Forelimb muscle (tissue), 1 donor: ENCODE measurements around the gene PDE6B. TPM values are rescaled to one million over a fixed set of nuclear protein-coding genes. Genes with fewer than 3 reads are reported as not detected.

ENCODE experiments used
- DNase-seq: peaks from one replicate; pipeline ENCODE4 v3.0.0-alpha.2; 2013; ENCODE audit warnings: low read depth
- polyA plus RNA-seq: library from polyadenylated mRNA; unstranded; fragments of 120-200 nt; gene quantifications from one replicate; pipeline ENCODE4 v1.2.1, GENCODE V29; 2013; ENCODE audit not compliant: insufficient read length

PDE6B gene
- polyA plus RNA-seq, 1 donor = 16.1 TPM

DNA sequence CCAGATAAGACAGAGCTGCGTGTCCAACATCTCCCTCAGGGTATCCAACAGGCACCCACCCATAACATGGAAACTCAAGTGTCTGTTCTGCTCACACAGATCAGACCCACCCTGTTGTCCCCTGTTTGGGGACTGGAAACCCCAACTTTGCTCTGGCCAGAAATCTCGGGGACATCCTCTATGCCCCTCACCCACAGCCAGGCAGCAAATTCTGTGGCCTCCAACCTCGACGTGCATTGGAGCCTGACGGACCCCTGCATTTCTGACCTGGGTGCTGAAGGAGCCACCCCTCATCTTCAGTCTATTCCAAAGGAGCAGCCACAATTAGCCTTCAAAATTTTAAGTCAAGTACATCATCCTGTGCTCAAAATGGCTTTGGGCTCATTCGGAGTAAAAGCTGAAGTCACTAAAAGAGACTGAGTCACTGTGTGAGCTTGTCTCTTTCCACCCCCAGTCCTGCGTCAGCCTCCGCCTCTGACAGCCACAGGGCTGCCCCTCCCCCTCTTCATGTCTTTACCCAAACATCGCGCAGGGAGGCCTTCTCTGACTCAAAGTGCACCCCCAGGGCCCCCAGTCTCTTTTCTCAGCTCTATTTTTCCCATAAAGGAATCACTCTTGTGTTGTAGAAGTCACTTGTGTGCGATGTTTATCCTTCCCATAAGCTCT is 24.4 kb upstream of the PDE6B start:
- no peak for DNase-seq

DNA sequence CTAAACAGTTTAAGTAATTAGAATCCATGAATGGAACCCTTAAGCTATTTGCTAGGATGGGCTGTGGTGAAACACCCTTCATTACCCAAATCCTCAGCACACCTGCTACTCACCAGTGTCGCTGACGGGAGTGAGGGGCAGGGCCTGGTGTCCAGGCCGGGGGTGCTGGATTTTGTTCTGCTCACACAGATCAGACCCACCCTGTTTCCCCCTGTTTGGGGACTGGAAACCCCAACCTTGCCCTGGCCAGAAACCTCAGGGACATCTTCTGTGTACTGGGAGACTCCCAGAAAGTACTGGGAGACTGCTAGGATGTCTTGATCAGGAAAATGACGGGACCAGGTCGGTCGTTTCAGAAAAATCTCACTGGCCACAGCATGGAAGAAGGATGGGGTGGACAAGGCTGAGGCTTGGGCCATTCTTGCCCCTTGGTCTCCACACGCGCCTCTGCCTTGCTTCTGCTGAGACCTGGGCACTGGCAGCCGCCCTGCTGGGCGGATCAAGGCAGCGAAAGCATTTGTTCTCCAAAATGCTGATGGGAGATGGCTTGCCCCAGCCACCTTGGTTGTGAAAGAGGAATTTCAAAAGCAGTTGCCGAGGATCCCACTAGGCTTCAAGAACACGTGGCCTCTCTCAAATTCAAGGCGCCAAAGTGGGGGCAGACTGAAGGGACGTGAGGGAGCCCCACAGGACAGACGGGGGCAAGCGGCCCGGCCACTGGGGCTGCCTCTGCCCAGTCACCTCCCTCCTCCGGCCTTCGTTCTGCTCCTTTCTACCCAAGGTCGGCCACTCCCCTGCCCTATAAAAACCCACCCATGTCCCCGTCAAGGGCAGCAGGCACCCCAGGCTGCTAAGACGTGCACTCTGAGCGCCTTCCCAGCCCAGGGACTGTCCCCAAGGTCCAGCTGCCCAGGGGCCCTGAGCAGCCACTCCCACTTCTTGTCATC is 23.5 kb upstream of the PDE6B start:
- DNase-seq = no peak

DNA sequence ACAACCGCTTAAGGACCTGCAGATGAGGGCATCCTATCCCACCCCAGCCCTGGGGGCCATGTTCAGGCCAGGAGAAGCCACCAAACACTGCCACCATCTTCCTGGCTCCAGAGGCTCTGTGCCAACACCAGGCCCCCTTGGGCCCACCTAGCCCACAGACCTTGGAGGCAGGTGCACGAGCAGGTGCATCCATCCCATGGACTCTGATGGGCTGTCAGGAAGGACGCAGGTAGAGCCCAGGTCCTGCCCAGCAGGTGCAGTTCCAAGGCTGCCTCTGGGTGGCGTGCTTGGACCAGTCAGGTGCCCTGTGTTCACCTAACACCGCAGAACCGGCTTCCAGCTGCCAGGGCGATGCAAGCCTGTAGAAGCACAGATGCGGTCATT is 22.8 kb upstream of the PDE6B start:
- no peak for DNase-seq

DNA sequence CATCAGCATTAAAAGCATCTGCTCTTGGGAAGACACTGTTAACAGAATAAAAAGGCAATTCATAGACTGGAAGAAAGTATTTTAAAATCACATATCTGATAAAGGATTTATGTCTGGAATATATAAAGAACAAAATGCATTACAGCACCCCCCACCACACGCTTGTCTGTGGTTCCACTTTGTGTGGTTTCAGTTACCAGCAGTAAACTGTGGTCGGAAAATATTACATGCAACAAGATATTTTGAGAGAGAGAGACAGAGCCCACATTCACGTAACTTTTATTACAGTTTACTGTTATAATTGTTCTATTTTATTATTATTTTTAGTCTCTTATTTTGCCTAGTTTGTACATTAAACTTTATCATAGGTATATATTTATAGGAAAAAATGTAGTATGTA is 21.2 kb upstream of the PDE6B start:
- DNase-seq = no peak

DNA sequence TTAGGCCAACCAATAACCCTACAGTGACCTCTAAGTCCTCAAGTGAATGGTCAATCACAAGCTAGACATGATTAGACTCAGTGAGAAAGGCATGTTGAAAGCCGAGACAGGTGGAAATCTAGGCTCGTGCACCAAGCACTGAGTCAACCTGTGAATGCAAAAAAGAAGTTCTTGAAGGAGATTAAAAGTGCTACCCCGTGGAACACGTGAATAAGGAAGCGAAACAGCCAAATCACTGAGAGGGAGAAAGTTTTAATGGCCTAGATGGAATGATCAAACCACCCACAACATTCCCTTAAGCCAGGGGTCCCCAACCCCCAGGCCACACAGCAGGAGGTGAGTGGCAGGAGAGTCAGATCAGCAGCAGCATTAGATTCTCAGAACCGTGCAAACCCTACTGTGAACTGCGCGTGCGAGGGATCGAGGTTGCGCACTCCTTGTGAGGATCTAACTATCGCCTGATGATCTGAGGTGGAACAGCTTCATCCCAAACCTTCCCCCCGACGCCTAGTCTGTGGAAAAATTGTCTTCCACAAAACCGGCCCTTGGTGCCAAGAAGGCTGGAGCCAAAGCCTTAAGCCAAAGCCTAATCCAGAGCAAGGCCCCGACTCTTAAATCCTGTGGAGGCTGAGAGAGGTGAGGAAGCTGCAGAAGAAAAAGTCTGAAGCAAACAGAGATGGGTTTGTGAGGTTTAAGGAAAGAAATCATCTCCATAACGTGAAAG is 19.5 kb upstream of the PDE6B start:
- DNase-seq = no peak

DNA sequence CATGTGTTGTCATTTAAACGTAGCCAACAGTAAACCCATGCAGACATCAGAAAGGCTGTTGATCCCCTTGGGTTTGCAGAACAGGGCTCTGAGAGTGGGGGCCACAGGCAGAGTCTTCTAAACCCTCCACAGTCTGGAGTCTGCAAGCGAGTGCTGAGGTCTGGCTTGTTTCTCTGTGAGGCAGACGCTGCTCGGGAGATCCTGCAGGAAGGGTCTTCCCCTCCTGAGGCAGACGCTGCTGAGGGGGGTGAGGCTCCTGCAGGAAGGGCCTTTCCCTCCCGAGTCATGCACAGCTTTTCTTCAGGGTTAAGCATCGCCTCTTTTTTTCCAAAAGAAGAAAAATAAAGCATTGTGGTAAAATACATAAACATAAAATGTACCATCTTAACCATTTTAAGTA is 17.1 kb upstream of the PDE6B start:
- DNase-seq = no peak

DNA sequence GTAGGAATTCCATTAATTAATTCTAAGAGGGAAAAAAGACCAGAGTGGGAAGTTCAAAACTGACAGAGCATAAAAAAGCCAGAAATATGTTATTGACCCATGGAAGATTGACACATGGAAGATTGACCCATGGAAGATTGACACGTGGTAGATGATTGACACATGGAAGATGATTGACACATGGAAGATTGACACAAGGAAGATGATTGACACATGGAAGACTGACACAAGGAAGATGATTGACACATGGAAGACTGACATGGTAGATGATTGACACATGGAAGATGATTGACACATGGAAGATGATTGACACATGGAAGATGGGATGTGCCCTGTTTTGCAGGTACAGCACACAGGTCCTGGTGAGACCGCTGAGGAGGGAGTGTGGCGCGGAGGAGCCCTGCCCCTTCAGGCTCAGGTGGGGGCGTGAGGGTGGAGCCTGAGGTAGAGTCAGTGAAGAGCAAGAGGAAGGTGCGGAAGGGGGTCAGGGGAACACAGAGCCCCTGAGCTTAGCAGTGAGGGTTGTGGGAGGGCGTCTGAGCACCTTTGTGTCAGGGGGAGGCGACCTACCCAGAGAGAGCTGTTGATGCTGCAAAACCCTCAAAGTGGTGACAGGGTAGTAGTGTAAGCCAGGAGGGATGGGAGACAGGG is 15.8 kb upstream of the PDE6B start:
- no peak for DNase-seq

DNA sequence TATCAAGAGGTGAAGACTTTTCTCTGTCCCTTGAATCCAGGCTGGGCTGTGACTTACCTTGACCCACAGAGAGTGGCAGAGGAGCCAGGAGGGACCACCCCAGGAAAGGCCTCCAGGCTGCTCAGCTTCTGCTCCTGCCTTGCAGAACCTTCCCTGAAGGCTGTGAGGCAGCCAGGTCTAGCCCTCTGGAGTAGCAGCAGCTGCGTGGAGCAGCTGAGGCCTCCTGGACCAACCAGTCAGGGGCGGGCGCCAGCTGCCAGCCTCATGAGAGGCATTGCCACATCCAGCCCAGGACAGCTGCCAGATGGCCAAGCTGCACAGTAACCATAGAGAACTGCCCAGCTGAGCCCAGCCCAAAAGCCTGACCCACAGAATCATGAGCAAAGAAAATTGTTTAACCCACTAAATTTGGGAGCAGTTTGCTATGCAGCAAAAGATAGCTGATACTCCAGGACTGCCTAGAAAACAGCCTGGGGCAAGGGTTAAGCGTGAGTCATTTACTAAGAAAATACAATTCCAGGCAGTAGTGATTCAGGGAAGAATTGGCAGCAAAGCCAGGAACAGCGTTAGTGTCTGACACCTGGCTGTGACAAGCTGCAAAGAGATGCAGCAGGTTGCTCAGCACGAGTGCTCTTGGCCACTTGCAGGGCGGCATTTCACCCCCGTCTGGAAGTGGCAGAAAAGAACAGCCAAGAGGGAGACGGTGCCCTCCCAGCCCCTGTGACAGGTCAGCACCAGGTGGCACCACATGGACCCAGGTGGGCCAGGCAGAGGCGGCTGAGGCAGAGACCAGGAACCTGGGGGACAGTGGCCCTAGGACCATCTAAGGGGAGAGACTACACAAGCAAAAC is 14.7 kb upstream of the PDE6B start:
- no peak for DNase-seq

DNA sequence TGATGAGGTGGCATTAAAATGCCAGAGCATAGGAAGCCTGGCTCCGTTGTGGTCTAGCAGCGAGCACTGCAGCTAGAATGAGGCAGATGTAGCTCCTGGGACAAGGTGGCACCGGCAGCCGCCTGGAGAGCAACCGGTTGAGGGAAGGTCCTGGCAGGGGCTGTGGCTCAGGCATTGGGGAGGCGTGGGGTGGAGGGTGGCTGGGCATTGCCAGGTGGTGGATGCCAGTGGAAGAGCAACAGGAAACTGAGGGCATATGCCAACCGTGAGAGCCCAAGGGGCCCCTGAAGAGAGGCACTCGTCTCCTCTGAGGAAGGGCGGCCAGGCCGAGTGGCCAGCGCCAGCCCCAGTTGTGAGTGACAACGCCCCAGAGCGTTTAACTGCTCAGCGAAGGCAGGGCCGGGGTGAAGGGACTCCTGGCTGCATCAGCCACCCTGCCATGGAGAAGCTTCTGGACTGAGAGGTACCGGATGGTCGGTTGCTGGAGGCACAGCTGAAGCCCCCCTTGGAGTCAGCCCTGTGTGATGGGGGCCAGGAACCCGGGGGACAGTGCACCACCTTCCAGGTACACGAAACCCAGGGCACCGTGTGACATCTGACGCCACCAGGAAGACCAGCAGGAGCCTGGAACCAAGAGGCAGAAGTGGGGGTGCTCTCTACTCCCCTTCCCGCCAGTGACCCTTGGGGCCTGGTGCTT is 13.2 kb upstream of the PDE6B start:
- DNase-seq = no peak

DNA sequence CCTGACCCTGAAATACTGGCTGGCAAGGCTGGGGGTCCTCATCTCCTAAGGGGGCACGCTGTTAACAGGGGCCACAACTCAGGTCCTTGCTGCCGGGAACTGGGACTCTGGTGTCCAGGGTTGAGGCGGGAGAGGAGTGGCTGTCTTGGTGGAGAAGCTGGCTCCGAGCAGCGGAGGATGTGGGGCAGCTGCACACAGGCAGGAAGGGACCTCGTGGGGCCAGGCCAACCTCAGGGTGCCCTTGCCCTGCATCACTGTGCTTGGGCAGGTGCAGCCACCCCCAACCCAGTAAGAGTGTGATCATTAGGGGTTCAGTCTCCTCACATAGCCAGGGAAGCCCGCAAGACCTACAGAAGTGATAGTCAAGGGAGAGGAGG is 12.6 kb upstream of the PDE6B start:
- DNase-seq = no peak

DNA sequence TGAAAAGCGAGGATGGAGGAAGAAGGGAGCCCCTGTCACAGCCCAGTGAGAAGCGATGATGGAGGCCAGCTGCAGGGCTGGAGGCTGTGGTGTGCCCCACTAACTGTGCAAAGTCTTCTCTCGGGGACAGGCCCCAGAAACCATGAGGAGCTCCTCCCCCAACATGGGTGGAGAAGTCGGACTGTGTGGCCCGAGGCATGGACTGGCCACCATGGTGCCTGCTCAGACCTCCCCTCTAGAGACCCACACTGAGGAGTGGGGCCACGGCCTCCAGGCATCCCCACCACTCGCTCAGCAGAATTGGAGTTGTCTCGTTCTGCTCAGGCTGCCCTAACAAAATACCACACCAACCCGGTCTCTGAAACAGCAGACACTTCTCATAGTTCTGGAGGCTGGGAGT is 12.2 kb upstream of the PDE6B start:
- no peak for DNase-seq

DNA sequence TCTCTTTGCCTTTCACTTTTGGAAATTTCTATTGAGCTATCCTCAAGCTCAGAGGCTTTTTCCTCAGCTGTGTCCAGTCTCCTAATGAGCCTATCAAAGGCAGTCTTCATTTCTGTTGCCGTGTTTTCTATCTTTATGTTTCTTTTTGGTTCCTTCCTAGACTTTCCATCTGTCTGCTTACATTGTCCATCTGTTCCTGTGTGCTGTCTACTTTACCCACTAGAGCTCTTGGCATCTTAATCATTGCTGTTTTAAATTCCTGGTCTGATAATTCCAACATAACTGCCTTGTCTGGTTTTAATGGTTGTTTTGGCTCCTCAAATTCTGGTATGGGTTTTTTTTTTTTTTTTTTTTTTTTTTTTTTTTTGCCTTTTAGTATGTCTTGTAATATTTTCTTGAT is 9.3 kb upstream of the PDE6B start:
- DNase-seq = no peak

DNA sequence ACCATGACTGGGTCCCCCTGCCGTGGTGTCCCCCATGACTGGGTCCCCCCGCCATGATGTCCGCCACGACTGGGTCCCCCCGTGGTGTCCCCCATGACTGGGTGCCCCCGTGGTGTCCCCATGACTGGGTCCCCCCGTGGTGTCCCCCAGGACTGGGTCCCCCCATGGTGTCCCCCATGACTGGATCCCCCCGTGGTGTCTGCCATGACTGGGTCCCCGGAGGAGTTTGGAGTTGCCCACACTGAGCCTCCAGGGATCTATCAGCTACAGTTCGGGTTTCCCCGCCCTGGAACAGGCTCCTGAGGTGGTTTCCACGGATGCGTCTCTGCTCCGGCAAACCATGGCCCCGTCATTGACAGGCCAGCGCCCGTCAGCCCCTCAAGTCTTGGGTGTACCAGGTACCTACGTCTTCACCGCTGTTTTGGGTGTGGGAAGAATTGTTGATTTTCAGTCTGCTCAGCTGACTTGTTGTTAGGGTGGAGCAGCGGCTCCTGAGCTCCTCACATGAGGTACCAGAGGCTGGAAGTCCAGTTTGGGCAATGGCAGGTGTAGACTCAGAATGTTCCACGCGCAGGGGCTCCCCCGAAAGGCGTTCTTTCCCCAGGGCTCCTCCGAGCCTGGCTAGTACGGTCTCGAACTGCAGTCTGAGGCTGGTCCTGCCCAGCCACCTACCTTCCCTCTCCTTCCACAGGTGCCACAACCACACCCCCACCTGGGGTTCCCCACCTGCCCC is 8.3 kb upstream of the PDE6B start:
- no peak for DNase-seq

DNA sequence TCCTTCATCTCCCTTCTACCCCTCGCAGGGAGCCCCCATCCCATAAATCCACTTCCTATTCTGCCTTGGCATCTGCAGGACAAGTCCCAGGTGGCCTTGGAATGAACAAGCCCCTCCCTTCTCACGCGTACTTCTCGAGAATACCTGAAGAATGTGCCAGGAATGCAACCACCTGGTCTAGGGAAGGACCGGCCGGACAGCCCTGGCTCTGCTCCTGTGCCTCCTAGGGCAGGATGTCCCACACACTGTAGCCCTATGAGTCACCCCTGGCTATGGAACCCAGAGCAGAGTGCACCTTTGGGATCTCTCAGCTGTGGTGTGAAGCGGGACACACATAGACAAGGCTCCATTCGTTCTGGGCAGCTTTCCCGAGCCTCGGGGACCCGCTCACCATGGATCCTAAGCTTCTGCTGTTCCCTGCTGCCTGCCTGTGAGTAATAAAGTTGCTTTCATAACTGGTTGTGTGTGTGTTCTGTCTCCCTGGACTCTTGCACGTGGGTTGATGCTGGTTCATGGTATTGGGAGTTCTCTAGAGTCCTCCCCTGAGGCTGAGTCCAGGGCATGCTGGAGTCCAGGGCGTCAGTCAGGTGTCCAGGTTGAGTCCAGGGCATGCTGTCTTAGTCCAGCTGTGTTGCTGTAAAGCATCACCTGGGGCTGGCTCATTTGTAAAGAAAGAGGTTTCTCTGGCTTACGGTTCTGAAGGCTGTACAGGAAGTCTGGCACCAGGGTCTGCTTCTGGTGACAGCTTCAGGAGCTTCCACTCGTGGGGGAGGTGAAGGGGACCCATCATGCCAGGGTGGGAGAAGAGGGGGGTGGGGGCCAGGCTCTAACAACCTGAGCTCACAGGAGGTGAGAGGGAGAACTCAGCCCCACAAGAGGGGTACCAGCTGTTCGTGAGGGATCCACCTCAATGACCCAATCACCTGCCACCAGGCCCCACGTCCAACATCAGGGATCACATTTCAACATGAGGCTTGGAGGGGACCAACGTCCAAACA is 7.4 kb upstream of the PDE6B start:
- DNase-seq = no peak

DNA sequence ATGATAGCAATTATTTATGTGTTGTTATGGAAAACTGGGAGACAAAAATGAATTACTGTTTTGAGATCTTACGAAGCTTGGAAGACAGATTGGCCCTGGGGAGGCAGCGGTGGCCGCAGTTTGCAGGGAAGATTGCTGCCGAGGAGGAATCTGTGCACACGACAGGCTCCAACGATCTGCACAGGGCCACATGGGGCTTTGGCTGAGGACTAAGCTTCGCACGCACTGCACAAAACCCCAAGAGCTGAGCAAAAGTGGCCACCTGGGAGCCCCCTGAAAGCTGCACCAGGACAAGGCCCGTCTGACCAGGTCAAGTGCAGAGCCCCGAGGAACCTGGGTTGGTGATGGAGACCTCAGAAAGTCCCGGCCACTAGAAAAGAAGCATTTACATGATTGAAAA is 5.2 kb upstream of the PDE6B start:
- no peak for DNase-seq

DNA sequence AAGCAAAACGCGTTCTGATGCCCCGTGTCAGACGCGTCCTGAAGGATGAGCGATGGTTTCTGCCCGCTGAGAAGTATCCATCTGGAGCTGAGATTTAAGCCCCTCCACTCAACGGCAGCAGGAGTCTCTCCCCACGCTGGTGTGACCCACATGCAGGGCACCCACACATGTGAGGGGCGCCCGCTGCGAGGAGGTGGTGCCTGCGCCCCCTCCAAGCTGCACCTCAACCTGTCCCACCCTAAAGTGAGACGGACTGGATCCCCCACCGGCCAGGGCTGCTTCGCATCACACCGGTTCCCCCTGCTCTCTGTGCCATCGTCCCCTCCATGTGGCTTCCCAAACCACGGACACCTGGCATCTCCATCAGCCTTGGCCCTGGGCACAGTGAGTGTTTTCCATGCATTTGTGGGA is 4.5 kb upstream of the PDE6B start:
- no peak for DNase-seq

DNA sequence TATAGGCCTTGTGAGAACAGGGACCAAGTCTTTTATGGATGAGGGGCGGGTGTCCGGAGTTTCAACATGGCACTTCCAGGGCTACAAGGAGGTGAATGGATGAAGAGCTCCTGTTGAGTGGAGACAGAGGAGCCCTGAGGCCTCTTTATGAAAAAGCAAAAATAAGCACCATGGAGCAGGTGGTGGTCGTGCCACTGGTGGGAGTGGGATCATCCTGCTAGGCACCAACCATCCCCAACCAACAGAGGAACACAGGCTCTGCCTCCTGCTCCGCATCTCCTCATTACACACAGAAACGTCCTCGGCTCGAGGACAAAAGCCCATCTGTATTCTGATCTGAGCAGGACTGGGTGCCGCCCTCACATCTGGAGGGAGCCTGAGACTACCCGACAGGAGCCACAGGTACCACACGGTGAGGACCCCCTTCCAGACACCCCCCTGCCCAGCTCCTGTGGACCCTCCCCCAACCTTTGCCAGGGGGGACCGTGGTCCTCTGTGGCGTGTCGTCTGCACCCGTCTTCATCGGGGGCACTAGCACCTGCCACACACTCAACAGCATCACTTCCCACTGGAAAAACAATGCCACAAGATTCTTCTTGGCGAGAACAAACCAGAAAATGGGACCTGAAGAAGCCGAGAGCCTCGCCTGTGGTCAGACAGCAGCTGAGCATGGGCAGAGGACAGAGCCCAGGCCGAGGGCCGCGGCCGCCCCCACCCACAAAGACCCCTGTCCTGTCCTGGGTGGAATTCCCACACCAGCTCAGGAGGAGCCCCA is 3.9 kb upstream of the PDE6B start:
- no peak for DNase-seq
